D721Med (cell line): ENCODE data around the gene TRMT112.

ENCODE experiments used
- DNase-seq: peaks from one replicate; pipeline ENCODE4 v3.0.0; 2011; ENCODE audit warnings: low spot score; ENCODE audit not compliant: insufficient read length
- FAIRE-seq: peaks from 2 replicates; lab custom pipeline; 2011; peaks lifted over from hg19 to GRCh38; lab: Jason Lieb, UNC
- TF ChIP-seq, protein P1 (sequence below): IDR thresholded peaks from 2 replicates; pipeline ENCODE4 v1.5.1; 2012; ENCODE audit warnings: mild to moderate bottlenecking, control low read depth; ENCODE audit not compliant: insufficient read depth; ENCODE audit errors: missing control alignments

The TRMT112 gene

DNA sequence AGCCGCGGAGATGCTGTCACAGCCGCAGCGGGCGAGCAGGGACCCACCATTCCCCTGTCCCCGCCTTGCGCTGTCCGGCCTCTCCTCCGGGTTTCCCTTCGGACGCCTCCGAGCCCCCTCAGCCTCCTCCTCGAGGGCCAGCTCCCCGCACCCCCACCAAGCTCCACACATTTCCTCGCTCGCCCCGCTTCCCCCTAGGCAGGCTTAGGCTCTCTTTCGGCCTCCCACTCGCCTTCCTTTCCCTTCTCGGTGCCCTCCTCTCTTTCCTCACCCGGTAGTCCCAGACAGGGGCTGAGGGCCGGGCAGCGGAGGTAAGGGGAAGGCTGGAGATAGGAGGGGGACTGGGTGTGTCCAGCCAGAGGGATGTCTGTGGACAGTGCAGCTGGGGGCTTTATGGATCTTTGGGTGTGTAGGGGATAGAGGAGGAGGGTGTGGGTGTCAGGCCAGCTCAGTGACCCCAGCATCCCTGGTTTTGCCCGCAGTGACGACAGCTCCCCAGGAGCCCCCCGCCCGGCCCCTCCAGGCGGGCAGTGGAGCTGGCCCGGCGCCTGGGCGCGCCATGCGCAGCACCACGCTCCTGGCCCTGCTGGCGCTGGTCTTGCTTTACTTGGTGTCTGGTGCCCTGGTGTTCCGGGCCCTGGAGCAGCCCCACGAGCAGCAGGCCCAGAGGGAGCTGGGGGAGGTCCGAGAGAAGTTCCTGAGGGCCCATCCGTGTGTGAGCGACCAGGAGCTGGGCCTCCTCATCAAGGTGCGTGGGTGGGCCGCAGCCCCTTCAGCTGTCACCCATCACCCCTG lies 24.7 kb downstream of the TRMT112 start:
- DNase-seq = no peak
- TF ChIP-seq, protein P1, sequence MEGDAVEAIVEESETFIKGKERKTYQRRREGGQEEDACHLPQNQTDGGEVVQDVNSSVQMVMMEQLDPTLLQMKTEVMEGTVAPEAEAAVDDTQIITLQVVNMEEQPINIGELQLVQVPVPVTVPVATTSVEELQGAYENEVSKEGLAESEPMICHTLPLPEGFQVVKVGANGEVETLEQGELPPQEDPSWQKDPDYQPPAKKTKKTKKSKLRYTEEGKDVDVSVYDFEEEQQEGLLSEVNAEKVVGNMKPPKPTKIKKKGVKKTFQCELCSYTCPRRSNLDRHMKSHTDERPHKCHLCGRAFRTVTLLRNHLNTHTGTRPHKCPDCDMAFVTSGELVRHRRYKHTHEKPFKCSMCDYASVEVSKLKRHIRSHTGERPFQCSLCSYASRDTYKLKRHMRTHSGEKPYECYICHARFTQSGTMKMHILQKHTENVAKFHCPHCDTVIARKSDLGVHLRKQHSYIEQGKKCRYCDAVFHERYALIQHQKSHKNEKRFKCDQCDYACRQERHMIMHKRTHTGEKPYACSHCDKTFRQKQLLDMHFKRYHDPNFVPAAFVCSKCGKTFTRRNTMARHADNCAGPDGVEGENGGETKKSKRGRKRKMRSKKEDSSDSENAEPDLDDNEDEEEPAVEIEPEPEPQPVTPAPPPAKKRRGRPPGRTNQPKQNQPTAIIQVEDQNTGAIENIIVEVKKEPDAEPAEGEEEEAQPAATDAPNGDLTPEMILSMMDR = no peak
- FAIRE-seq = no peak

DNA sequence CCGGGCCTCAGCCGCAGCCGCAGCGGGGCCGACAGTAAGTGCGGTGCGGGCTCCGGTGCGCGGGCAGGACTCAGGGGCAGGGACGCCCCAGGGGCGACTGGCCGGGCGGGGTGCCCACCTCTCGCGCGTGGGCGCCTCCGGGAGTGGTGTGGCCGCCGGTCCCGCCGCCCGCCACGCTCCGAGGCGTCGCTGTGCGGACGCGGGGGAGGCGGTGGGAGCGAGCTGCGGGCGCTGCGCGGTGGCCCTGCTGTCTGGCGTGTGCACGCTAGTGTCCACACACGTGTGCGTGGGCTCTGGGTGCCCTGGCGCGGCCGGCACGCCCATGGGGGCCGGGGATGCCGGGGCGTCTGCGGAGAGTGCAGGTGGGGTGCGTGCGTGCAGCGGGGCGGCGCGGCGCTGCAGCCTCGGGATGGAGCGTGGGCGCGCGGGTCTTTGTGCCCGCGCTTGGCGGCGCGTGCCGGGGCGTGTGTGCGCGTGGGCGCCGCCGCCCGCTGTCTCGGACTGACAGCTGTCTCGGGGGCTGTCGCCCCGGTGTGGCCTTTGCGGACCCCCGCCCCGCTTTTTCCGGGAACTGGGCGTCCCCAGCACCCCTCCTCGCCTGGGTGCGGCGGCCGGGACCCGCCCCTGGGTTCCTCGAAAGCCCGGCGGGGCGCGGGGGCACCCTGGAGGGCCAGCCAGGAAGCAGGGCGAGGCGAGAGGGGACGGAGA lies 25.5 kb downstream of the TRMT112 start:
- DNase-seq = no peak
- FAIRE-seq = no peak
- TF ChIP-seq, protein P1 = no peak

DNA sequence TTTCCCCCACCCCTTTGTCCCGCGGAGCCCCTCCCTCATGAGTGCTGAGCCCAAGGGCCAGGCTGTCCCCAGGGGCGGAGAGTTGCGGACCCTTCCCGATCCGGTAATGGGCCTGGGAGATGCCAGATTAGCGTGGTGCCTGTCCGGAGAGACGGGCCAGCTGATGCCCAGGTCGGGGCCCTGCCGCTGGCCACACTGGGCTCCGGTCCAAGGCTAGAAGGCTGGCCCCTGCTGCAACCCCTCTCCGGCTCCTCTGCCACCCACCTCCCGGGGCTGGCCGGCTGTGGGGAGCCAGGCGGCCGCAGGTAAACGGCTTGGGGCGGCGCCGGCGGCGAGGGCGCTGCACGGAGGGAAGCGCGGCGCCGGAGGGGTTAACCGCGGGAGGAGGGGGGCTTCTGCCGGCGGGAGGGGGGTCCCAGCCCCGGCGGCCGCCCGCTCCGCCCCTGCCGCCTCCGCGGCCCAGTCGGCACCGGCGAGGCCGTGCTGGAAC lies 26.1 kb downstream of the TRMT112 start, which contains the start of gene KCNK4:
Gene KCNK4, plus strand, starts transcription at position 41 of the 490 bp plus-strand sequence. CDS start 1,717 bp downstream, outside the sequence.
- TF ChIP-seq, protein P1 = no peak
- FAIRE-seq = no peak
- no peak for DNase-seq

DNA sequence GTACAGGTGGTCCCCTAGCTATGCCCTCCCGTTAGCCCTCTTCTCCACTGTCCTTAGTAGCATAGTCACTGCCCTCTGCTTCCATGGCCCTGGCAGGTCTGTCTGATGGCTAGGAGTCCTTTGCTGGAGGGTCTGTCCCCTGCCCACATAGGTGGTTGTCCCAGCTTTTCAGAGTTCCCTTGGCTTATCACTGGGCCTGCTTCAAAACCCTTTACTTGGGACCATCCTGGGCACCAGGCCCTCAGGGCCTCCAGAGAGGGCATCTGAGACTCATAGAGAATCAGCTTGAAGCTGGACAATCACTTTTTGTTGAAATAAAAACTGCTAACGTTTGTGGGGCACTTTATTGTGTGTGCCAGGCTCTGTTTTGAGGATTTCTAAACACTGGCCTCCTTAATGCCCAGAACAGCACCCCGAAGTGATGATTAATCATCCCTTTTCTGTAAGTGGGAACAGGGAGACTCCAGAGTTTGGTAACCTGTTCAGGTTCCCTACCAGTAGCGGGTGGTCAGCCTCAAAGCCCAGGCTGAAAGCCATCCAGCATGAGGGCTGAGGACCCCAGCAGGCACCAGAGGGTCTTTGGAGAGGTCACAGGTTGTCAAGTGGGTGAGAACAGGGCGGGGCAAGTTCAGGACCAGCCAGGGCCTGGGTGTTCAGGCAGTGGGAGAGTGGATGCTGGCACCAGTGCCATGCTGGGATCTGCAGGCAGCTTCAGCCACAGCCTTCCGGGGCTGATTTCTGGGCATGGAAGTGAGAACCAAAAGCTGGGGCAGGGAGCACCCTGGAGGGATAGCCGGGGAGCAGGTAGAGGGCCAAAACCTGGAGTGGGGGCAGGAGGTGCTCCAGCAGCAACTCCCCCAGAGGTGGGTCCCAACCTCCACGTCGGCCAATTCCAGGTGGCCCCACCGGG lies 26.8 kb downstream of the TRMT112 start:
- FAIRE-seq (no peak), DNase-seq (no peak)
- TF ChIP-seq, protein P1 = no peak

DNA sequence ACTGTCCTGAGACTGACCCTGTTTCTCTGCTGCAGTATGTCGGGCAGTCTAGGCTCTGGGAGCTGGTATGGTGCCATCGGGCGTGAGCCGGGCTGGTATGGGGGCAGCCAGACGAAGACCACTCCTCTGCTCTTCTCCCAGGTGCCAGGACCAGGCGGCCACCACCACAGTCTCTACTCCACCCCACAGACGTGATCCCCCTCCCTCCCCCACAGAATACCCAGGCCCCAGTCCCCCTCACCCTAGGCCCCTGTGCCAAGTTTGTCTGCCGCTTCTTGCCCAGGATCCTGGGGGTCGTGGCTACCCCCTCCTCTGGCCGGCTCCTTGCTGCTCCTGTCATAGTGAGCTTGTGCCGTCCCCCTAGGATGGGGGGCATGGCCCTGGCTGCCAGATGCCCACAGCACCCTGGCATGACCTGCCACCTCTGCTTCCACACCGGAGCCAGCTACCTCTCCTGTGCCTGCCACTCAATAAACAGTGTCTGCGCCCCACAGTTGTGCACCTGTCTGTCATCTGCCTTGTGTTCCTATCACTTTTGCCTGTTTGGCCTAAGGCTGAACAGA lies 28.3 kb downstream of the TRMT112 start:
- DNase-seq (no peak), FAIRE-seq (no peak)
- TF ChIP-seq, protein P1 = no peak

DNA sequence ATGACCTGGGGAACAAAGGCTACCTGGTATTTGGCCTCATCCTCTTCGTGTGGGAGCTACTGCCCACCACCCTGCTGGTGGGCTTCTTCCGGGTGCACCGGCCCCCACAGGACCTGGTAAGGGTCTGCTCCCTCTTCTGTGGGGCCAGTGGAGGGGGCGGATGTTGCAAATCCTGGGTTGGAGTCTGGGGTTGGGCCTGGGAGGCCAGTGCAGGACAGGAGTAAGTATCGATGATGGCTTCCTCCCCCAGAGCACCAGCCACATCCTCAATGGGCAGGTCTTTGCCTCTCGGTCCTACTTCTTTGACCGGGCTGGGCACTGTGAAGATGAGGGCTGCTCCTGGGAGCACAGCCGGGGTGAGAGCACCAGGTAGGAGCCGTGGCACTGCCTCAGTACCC lies 29.0 kb downstream of the TRMT112 start:
- no peak for FAIRE-seq
- TF ChIP-seq, protein P1 = no peak
- no peak for DNase-seq
